GM21526 (cell line): Measurements from ENCODE around the gene PRDM16.

Source experiments
- ATAC-seq: cut with Tn5 transposase; IDR thresholded peaks from one replicate; pipeline ENCODE4 v1.9.1; 2021; ENCODE audit warnings: moderate library complexity; ENCODE audit not compliant: unreplicated experiment, low FRiP score

PRDM16 gene

GRCh38 chr1:3065797-3066196, 3.2 kb upstream of the PRDM16 start:
- no peak for ATAC-seq

- no peak for ATAC-seq
Observed at GRCh38 chr1:3066250-3066711, 2.7 kb upstream of the PRDM16 start.

- ATAC-seq, result no peak
Observed at GRCh38 chr1:3066826-3067225, 2.2 kb upstream of the PRDM16 start.

DNA sequence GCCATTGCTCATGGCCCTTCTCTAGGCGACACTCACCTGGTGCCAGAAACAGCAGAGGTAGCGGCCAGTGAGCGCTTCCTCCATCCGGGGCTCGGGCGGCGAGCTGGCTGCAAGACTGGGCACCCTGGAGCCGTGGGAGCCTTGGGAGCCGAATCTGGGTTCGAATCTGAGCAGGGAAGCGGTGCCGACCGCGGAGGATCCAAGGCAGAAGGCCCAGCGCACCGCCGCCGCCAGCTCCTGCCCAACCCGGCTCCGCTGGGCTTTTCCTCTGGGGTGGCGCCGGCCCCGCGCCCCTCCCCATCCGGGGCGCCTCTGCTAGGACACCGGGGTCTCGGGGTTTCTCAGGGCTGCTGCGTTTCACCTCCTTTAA, 1.7 kb upstream of the PRDM16 start:
- ATAC-seq, result no peak

DNA sequence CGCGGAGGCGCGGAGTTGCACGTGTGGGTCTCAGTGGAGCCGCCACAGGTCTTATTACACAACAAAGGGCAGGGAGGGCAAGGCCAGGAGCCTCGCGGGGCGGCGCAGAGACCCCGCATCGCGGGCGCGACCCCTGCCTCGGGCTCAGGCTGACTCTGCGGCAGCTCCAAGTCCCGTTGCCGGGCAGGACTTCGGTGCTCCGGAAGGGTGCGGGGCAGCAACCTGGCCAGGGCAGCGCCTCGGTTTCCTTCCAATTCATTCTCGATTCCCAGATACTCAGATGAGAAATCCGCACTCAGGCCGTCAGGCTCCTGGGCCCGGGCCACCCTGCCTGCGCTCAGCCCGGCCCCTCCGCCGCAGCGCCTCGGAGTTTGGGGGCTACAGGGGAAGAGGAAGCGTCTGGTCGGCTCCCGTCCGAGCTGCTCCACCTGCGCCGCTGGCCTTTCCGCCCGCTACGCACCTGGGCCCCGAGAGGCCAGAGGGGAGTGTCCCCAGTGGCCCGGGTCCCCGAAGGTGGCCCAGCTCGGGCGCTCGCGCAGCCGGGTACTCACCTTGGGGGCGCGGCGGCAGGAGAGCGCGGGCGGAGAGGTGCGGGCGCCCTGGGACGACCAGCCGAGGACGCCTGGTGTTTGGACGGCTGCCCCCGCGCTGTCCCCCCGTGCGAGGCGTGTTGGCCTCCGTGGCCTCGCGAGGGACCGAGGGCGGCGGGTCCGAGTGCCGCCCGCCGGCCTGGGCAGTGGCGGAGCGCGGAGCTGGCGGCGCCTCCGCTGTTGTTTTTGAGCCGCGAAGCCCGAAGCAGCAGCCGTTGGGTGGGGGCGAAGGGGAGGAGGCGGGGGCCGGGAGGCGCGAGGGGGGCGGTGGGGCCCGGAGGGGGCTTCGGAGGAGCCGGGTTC, 1.1 kb upstream of the PRDM16 start:
- no peak for ATAC-seq

- ATAC-seq, result no peak
Observed at GRCh38 chr1:3069491-3070308, 697 bp downstream of the PRDM16 start.

- ATAC-seq, result no peak
Observed at GRCh38 chr1:3070309-3070643, 1.3 kb downstream of the PRDM16 start.

GRCh38 chr1:3070644-3071564, 1.9 kb downstream of the PRDM16 start:
- no peak for ATAC-seq

DNA sequence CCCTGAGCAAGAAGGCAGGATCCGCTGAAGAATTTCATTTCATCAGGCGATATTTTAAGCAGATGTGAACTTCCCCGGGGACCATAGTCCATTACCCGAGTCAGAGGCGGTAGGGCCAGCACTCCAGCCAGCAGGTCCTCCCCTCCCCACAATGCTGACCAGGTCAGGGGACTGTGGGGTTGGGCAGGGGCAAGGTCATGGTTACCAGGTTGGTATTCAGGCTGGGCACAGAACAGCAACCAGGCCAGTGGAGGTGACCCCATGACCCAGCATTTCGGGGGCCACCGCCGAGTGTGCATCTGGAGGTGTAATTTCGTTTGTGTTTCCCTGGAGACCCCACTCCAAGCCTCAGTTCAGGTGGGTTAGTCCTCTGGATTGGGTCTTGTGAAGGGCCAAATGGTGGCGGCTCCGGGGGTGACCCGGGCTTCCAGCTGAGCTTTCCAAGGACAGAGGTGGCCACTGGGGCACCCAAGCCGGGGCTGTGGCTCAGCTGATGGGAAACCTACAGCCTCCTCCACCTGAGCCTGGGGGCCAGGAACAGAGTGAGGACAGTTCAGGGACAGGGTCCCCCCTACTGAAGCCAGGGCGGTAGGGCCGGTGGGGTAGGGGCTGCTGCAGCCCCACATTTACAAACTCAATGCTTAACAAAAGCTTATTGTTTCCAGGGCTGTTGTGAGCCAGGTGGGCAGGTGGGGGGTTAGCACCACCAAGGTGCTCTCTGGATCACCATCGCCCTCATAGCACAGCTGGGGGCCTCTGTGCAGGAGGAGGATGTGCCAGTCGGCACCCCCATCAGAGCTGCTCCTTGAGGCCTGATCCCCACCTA, 2.8 kb downstream of the PRDM16 start:
- no peak for ATAC-seq

DNA sequence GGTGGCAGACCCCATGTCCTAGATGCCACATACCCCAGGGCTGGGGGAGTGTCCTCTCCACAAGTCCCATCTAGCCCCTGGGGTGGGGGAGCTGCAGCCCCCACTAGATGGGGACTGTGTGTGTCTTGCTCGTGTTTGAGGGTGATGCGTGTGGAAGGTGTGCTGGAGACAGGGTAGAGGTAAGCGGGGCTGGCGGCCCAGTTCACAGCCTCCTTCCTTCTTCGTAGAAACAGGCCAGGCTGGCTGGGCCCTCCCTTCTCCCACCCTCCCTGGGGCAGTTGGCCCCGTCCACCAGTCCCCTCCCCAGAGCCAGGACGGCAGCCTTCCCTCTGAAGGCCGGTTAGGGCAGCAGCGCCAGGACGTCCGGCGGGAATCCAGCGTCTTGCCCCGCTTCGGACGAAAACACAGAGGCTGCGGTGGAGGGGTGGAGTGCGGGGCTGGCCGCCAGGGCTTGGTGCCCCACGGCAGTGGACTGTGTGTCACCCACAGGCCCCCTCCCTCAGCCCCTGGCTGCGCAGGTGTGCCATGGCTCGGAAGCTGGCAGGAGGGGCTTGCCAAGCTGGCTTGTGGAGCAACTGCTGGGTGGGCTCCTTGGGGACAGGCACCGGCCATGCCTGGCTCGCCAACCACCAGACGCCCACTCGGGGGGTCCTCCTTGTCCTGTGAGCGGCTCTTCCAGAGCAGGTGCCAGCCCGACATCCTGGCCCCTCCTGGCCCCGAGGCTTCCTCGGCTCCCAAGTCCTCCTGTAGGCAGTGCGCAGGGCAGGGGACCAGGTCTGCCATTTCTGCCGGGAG, 3.6 kb downstream of the PRDM16 start:
- no peak for ATAC-seq

GRCh38 chr1:3073186-3073488, 4.1 kb downstream of the PRDM16 start:
- ATAC-seq, result no peak

DNA sequence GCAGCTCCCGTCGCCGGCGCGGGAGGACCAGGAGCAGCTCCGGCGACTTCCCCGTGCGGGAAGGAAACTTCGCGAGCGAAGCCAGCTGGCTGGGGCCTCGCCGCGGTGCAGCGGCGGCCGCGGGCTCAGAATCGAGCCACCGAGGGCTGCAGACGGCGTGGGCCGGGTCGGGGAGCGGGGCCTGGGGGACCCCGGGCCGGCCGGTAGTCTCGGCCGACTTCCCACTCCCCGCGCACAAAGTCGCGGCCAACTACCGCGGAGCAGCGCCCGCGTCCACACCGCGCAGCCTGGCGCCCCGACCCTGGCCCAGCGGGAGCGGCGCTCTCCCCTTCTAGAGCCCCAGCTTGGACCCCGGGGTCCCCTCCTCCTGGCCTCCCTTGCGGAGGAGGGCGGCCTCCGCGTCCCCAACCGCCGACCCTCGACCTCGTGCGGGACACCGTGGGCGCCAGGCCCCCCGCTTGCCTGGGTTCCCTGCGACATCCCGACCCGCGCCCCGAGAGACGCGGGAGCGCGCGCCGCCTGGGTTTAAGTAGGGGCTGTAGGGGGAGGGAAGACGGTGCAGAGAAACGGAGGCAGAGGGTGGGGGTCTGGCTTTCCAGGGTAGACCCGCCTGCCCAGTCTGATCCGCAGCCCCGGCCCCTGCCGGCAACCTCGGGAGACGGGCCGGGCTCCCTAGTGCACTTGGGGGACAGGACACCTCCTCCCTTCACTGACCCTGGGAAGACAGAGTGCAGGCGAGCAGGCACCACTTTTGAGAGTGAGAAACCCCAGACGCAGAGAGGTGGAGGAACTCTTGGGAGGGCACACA, 4.7 kb downstream of the PRDM16 start:
- no peak for ATAC-seq

GRCh38 chr1:3074297-3074741, 5.3 kb downstream of the PRDM16 start:
- ATAC-seq, result no peak

DNA sequence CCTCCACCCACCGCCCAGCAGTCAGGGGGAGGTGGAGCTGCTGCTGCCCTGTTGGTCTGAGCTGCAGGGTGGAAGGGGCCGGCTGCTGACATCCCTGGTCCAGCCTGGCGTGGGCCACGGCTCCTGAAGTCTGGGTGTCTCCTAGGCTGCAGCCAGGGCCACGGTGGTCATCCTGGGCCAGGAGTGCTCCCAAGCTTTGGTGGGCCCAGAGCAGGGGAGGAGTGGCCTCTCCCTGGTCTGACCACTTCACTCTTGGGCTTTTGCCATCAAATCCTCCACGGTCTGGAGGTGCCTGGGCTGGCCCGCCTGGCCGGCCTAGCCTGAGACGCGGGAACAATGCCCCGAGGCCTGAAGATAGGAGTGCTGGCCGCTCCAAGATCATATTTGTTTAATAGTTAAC, 5.8 kb downstream of the PRDM16 start:
- no peak for ATAC-seq

- ATAC-seq, result no peak
Observed at GRCh38 chr1:3075666-3076362, 6.8 kb downstream of the PRDM16 start.

GRCh38 chr1:3076363-3076740, 7.3 kb downstream of the PRDM16 start:
- no peak for ATAC-seq

GRCh38 chr1:3077081-3077480, 8.1 kb downstream of the PRDM16 start:
- ATAC-seq, result no peak

- no peak for ATAC-seq
Observed at GRCh38 chr1:3077561-3077960, 8.6 kb downstream of the PRDM16 start.
